ENCODE data around the gene HIVEP3.

The HIVEP3 gene

GRCh38 chr1:41917076-41917475, 1.6 kb downstream of the HIVEP3 start:
- no peak for DNase-seq (ENCODE audit: low read depth)
- H3K4me3 ChIP-seq (ENCODE audit: low read depth, low read length) = no peak overlapping the region
- no peak for TF ChIP-seq CTCF (IDR thresholded peaks at IDR 0.05; ENCODE audit: insufficient read depth, low read depth, low read length, missing control alignments)

- no peak for DNase-seq (ENCODE audit: low read depth)
- no peak overlapping the region for H3K4me3 ChIP-seq (ENCODE audit: low read depth, low read length)
- no peak for TF ChIP-seq CTCF (IDR thresholded peaks at IDR 0.05; ENCODE audit: insufficient read depth, low read depth, low read length, missing control alignments)
Measured at GRCh38 chr1:41915786-41916571, 2.7 kb downstream of the HIVEP3 start.

GRCh38 chr1:41914516-41914915, 4.2 kb downstream of the HIVEP3 start:
- no peak for DNase-seq (ENCODE audit: low read depth)
- TF ChIP-seq CTCF (IDR thresholded peaks at IDR 0.05; ENCODE audit: insufficient read depth, low read depth, low read length, missing control alignments) = no peak
- H3K4me3 ChIP-seq (ENCODE audit: low read depth, low read length) = no peak overlapping the region

GRCh38 chr1:41913014-41913413, 5.7 kb downstream of the HIVEP3 start:
- TF ChIP-seq CTCF (IDR thresholded peaks at IDR 0.05; ENCODE audit: insufficient read depth, low read depth, low read length, missing control alignments) = no peak
- no peak overlapping the region for H3K4me3 ChIP-seq (ENCODE audit: low read depth, low read length)
- DNase-seq (ENCODE audit: low read depth) = no peak

GRCh38 chr1:41908288-41908895, 10.3 kb downstream of the HIVEP3 start:
- H3K4me3 ChIP-seq (ENCODE audit: low read depth, low read length) = no peak overlapping the region
- no peak for DNase-seq (ENCODE audit: low read depth)
- no peak for TF ChIP-seq CTCF (IDR thresholded peaks at IDR 0.05; ENCODE audit: insufficient read depth, low read depth, low read length, missing control alignments)

- DNase-seq (ENCODE audit: low read depth) = no peak
- TF ChIP-seq CTCF (IDR thresholded peaks at IDR 0.05; ENCODE audit: insufficient read depth, low read depth, low read length, missing control alignments) = no peak
Measured at GRCh38 chr1:41907446-41907845, 11.3 kb downstream of the HIVEP3 start.

More at GRCh38 chr1:41907446-41907845, 11.3 kb downstream of the HIVEP3 start:
- H3K4me3 ChIP-seq (ENCODE audit: low read depth, low read length) = no peak overlapping the region

Data from GM12865 (cell line).